GM18502 (cell line): ENCODE results near the gene TMC7.

ENCODE experiments used
- ATAC-seq: cut with Tn5 transposase; IDR thresholded peaks from one replicate; pipeline ENCODE4 v1.9.1; 2021; ENCODE audit warnings: mild to moderate bottlenecking; ENCODE audit not compliant: unreplicated experiment, poor library complexity

Gene TMC7

GRCh38 chr16:19021747-19022146, 38.0 kb downstream of the TMC7 start:
- no peak for ATAC-seq

- ATAC-seq = no peak
Measured at GRCh38 chr16:19027416-19027815, 43.7 kb downstream of the TMC7 start.

- no peak for ATAC-seq
Measured at GRCh38 chr16:19029980-19030379, 46.2 kb downstream of the TMC7 start.

GRCh38 chr16:19031738-19032137, 48.0 kb downstream of the TMC7 start:
- no peak for ATAC-seq

- ATAC-seq = no peak
Measured at GRCh38 chr16:19033761-19034160, 50.0 kb downstream of the TMC7 start.

- ATAC-seq = no peak
Measured at GRCh38 chr16:19040400-19040799, 56.7 kb downstream of the TMC7 start.

GRCh38 chr16:19044769-19045168, 61.0 kb downstream of the TMC7 start:
- no peak for ATAC-seq

GRCh38 chr16:19046062-19046461, 62.3 kb downstream of the TMC7 start:
- ATAC-seq = no peak

GRCh38 chr16:19062706-19063105, 79.0 kb downstream of the TMC7 start:
- ATAC-seq = no peak

- ATAC-seq = no peak
Measured at GRCh38 chr16:19066988-19067348, 83.2 kb downstream of the TMC7 start.

- peak; percentile 91 for ATAC-seq
Measured at GRCh38 chr16:19067349-19068236, 83.9 kb downstream of the TMC7 start, which contains the start of gene COQ7. COQ7 (plus strand) TSS chr16:19067614; CDS start chr16:19067665, 51 bp downstream.

GRCh38 chr16:19068237-19068815, 84.6 kb downstream of the TMC7 start:
- ATAC-seq = no peak

- no peak for ATAC-seq
Measured at GRCh38 chr16:19071811-19072777, 88.4 kb downstream of the TMC7 start.

- ATAC-seq = no peak
Measured at GRCh38 chr16:19073344-19073743, 89.6 kb downstream of the TMC7 start.

GRCh38 chr16:19073863-19074262, 90.1 kb downstream of the TMC7 start:
- ATAC-seq = no peak

- ATAC-seq = no peak
Measured at GRCh38 chr16:19075511-19075910, 91.8 kb downstream of the TMC7 start.

GRCh38 chr16:19077879-19078278, 94.1 kb downstream of the TMC7 start:
- no peak for ATAC-seq

GRCh38 chr16:19083670-19084069, 99.9 kb downstream of the TMC7 start:
- no peak for ATAC-seq

GRCh38 chr16:19084139-19084538, 100.4 kb downstream of the TMC7 start:
- no peak for ATAC-seq

- no peak for ATAC-seq
Measured at GRCh38 chr16:19084879-19085278, 101.1 kb downstream of the TMC7 start.
